Measurements from ENCODE around the gene CDH4. TPM values are rescaled to one million over a fixed set of nuclear protein-coding genes. Genes with fewer than 3 reads are reported as not detected.

The CDH4 gene
- total RNA-seq, 4 donors from 2014 or later: 0.71 to 4.2 (median 2.9) TPM

DNA sequence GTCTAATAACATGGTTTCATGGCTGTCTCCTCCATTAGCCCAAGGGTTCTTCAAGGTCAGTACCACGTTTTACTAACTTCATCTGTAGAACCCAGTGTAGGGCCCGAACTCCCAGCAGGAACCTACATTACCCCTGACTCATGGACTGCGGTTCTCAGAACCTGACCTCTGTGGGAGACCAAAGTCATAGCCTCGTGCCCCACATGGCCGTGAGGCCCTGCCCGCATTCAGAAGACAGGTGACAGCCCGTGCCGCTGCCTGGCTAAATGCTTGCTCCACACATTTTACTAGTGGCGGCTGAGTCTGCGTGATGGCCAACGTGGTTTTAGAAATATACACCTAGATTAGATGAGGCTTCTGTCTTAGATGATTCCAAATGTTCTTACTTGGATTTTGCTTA is 94.9 kb downstream of the CDH4 start:
- no peak overlapping the region for H3K4me3 ChIP-seq (ENCODE audit: low read depth, poor library complexity, severe bottlenecking)
- no peak for DNase-seq (ENCODE audit: low spot score in 2 of 2)
- 90 to 92% methylated on average over 11 of the region's 11 CpGs for WGBS, 2 donors
- TF ChIP-seq, protein P1, sequence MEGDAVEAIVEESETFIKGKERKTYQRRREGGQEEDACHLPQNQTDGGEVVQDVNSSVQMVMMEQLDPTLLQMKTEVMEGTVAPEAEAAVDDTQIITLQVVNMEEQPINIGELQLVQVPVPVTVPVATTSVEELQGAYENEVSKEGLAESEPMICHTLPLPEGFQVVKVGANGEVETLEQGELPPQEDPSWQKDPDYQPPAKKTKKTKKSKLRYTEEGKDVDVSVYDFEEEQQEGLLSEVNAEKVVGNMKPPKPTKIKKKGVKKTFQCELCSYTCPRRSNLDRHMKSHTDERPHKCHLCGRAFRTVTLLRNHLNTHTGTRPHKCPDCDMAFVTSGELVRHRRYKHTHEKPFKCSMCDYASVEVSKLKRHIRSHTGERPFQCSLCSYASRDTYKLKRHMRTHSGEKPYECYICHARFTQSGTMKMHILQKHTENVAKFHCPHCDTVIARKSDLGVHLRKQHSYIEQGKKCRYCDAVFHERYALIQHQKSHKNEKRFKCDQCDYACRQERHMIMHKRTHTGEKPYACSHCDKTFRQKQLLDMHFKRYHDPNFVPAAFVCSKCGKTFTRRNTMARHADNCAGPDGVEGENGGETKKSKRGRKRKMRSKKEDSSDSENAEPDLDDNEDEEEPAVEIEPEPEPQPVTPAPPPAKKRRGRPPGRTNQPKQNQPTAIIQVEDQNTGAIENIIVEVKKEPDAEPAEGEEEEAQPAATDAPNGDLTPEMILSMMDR (IDR thresholded peaks at IDR 0.05): no peak
- TF ChIP-seq POLR2A (IDR thresholded peaks at IDR 0.05): no peak
- intact Hi-C loops (cut with DNase I; ENCODE audit: low total_unique reads): no loop called here

DNA sequence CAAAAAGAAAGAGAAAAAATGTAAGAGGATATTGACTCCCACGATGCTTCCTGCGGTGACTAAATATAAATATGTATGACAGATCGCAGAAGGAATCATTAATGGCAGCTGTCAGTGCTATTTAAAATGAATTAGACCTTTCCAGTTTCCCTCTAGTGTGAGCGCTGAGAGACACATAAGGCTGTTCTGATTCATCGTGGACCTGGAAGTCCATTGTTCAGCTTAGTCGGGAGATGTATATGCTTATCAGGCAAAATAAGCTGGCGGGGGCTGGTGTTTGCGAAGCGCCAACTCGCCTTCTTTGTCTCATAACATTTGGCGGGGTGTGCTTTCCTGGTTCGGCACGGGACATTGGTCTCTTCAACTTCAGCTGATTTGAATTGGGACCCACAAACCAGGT is 95.4 kb downstream of the CDH4 start:
- H3K4me3 ChIP-seq (ENCODE audit: low read depth, poor library complexity, severe bottlenecking): no peak overlapping the region
- intact Hi-C loops (cut with DNase I; ENCODE audit: low total_unique reads): no loop called here
- DNase-seq (ENCODE audit: low spot score in 2 of 2): no peak
- no peak for TF ChIP-seq POLR2A (IDR thresholded peaks at IDR 0.05)
- TF ChIP-seq, protein P1 (IDR thresholded peaks at IDR 0.05): no peak
- WGBS, 2 donors: 86 to 87% methylated on average over 13 of the region's 13 CpGs

DNA sequence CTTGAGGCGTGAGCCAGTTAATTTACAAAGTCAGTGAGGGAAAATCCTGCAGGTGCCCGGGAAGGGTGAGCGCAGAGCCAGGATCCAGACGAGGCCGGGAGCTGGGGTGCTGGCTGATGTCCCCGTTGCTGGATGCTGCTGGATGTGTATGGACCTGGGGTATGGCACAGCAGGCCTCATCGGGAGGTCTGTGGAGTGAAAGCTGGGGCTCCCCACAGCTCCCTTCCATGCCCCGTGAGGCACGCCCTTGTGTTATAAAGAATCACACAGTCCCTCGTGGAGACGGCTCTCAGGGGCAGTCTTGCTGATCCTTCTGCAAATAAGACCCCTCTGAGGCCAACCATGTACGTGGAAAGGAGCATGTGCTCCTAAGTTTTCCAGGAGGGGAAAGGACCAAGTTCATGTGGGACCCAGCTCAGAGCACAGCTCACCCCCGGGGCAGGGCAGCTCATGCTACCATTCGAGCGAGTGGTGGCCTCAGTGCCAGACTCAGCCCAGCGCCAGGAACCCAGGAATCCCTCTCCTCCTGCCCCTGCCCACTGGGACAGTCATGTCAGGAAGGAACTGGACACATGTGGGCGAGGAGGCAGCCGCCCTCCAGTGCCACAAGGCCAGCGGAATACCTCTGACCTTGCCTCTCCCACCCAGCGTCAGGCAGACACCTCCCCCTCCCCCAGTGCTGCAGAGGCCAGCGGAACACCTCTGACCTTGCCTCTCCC is 97.5 kb downstream of the CDH4 start:
- no peak for DNase-seq (ENCODE audit: low spot score in 2 of 2)
- WGBS, 2 donors: 68 to 82% methylated on average over 16 to 19 of the region's 21 CpGs
- no peak overlapping the region for H3K4me3 ChIP-seq (ENCODE audit: low read depth, poor library complexity, severe bottlenecking)
- TF ChIP-seq, protein P1 (IDR thresholded peaks at IDR 0.05): no peak
- TF ChIP-seq POLR2A (IDR thresholded peaks at IDR 0.05): no peak
- intact Hi-C loops (cut with DNase I; ENCODE audit: low total_unique reads): no loop called here

DNA sequence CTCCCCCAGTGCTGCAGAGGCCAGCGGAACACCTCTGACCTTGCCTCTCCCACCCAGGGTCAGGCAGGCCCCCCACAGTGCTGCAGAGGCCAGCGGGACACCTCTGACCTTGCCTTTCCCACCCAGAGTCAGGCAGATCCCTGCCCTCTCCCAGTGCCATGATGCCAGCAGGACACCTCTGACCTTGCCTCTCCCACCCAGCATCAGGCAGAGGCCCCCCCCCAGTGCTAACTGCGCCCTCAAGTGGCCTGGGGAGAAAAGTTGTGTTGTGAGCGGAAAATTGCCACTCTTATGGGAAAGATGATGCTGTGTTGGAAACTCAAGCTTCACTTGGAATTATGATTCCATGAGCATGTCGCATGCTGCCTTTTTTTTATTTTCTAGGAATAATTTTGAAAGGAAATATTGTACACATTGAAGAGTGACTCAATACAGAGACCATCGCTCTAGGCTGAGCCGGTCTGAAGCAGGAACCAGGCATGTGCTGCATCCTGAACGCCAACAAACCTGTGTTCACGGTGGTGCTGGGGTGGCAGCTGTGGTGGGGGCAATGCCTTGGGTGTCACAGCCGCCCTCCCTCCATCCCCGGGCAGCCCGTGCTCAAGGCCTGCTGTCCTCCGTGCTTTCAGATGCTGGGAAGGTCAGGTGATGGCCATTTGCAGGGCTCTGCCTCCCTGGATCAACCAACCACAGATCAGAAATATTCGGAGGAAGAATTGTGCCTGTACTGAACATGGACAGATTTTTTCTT is 98.6 kb downstream of the CDH4 start:
- TF ChIP-seq, protein P1 (IDR thresholded peaks at IDR 0.05): no peak
- TF ChIP-seq POLR2A (IDR thresholded peaks at IDR 0.05): no peak
- H3K4me3 ChIP-seq (ENCODE audit: low read depth, poor library complexity, severe bottlenecking): no peak overlapping the region
- WGBS, 2 donors: 77 to 79% methylated on average over 12 to 13 of the region's 14 CpGs
- intact Hi-C loops (cut with DNase I; ENCODE audit: low total_unique reads): no loop called here
- DNase-seq (ENCODE audit: low spot score in 2 of 2): no peak

DNA sequence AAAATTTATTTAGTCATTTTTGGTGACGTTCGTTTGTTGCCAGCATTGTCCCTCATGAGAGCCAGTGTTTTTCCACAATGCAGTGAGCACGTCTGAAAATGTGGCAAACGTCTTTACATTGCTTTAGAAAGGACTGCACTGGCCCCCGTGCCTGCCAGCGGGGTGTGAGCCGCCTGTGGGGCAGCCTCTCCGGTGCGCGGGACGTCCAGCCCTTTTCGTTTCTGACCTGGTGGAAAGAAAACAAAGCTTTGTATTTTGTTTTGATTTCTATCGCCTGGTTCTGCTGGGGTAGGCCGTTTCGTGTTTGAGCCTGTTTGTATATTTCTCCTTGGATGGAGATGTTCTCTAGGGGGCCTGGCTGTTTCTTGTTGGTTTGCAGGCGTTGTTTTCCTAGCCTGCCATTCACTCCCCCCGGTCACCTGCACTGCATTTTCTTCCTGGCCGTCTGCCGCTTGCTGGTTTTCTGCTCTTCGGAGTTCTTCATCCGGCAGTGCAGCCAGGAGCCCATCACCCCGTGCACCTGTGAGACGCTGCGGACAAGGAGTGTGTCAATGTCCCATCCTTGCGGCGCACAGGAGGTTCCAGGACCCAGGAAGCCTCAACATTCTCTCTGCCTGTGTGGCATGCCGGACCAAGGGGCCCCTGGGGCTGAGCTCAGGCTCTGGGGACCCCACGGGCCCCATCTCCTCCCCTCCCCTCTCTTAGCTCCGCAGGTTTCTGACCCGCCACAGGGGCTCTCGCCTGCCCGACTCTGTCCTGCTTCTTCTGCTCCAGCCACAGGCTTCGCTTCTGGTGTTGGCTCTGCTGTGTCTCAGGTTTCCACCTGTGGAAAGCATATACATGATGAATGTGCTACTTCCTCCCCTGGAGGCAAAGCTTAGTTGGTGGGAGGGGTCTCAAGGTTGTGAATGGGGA is 100.5 kb downstream of the CDH4 start:
- no peak for DNase-seq (ENCODE audit: low spot score in 2 of 2)
- intact Hi-C loops (cut with DNase I; ENCODE audit: low total_unique reads): no loop called here
- no peak overlapping the region for H3K4me3 ChIP-seq (ENCODE audit: low read depth, poor library complexity, severe bottlenecking)
- WGBS, 2 donors: 22 to 31% methylated on average over 33 of the region's 33 CpGs
- TF ChIP-seq, protein P1 (IDR thresholded peaks at IDR 0.05): no peak
- TF ChIP-seq POLR2A (IDR thresholded peaks at IDR 0.05): no peak
